ENCODE measurements around the gene RBM10.

Gene RBM10

DNA sequence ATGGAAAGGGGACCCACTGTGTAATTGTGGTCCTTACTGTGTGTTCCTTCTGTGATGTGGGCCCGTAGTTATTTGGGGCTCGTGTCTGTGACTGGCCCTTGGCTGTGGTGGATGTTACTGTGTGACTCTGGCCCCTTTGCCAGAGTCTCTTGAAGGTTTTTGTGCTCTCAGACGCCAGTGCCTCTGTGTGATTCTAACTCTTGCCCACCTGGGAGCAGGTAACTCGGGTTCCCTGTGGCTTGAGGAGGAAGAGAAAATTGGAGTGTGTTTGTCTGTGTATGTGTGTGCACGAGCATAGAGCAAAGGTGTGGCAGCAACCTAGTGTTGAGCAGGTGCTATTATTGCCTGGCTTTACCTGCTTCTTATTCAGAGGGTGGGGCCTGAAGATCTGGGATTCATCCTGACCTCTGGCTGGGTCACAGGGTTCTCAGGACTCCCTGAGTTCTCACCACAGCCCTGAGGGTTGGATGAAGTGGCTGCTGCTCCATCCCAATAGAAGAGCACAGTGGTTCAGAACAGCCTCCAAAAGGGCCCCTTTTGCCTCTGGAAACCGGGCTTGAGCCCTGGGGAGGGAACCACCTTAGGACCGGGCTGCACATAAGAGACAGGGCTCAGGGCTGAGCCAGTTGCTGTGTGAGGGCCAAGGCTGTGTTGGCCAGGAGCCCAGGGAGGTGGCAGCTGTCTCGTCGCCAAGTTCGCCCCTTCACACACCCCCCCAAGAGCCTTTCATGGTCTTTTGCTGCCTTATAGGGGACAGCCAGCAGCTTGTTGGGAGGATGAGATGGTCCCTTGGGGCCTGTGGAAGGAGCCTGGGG is 1.3 kb downstream of the RBM10 start:
- peaks cover 0 to 38% (median 13%) of the 10 kb centered on the region in 11 experiments; a peak in 12 of 22 replicates for H3K27me3 ChIP-seq
- H3K4me1 ChIP-seq: peaks cover 15 to 27% (median 22%) of the 10 kb centered on the region in 10 experiments; a peak in 18 of 20 replicates
- H3K27ac ChIP-seq: peak overlapping the region in 10 of 11 experiments; percentile 87 to 95 (median 92); a peak in 17 of 22 replicates
- peaks cover 14 to 31% (median 23%) of the 10 kb centered on the region in 11 experiments; a peak in 20 of 22 replicates for H3K9me3 ChIP-seq (replicated peaks in 1 of 11)
- H3K9ac ChIP-seq: peak overlapping the region; percentile 88 to 95 (median 91)
- H4K20me1 ChIP-seq: peaks cover 11 to 65% (median 40%) of the 10 kb centered on the region in 11 experiments; a peak in 20 of 22 replicates
- H3K4me2 ChIP-seq: peak overlapping the region; percentile 83 to 92 (median 90)
- H3K36me3 ChIP-seq: peaks cover 30 to 54% (median 45%) of the 10 kb centered on the region in 11 experiments
- peak overlapping the region; percentile 50 to 79 (median 72) for H3K4me3 ChIP-seq
- TF ChIP-seq Cebpa-rat (IDR thresholded peaks at IDR 0.05): no peak

DNA sequence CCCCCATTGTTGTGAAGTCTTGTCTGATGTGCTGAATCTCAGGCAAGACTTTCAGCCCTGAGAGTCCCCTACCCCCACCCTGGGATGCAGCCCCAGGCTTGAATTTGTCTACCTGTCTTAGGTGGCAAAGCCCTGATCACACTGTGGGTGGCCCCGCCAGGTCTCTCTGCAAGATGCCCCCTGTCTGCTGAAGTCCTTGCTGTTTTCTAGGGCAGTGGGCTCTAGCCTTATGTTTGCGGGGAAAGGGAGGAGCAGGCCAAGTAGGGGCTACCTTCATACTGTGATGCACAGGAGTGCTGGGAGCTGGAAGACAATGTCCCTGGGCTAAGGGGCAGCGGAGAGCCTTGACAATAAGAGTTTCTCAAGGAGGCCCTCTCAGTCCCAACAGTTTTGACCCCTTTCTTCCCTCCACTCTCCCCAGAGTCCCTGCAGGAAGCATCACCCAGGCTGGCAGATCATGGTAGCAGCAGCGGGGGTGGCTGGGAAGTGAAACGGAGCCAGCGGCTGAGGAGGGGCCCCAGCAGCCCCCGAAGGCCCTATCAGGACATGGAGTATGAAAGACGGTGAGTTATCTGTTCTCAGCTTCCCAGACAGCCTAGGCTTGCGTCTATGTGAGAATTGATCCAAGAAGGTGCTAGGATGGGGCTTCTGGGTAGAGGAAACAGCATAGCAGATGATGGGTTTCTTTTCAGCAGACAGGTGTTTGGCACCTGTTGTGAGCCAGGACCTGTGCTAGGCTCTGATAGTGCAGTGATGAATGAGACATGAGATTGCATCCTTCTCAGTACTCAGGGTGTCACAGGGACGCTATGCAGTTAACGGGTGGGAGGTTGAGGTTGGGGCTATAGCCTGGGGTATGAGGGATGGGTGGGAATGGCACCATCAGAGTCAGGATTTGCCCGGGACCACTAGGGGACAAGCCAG is 2.2 kb downstream of the RBM10 start:
- peak overlapping the region in 3 of 11 experiments; percentile 14 to 90 (median 88); a peak in 2 of 22 replicates for H3K27ac ChIP-seq
- H3K4me2 ChIP-seq: peak overlapping the region; percentile 83 to 92 (median 90)
- peaks cover 15 to 34% (median 26%) of the 10 kb centered on the region in 10 experiments; a peak in 19 of 20 replicates for H3K4me1 ChIP-seq

GRCh38 chrX:47148946-47149345 is 3.9 kb downstream of the RBM10 start:
- Histone ChIP-seq H3K27me3 (peaks cover 0 to 27% (median 12%) of the 10 kb centered on the region in 11 experiments; a peak in 11 of 22 replicates), H3K27ac (no peak overlapping the region), H3K4me3 (no peak overlapping the region), H3K36me3 (peaks cover 28 to 63% (median 51%) of the 10 kb centered on the region in 11 experiments), H3K4me2 (no peak overlapping the region), H3K9ac (no peak overlapping the region), H3K9me3 (replicated peaks in 1 of 11) (peaks cover 14 to 31% (median 23%) of the 10 kb centered on the region in 11 experiments; a peak in 20 of 22 replicates), H3K4me1 (peaks cover 11 to 22% (median 18%) of the 10 kb centered on the region in 10 experiments; a peak in 18 of 20 replicates), H4K20me1 (peaks cover 11 to 74% (median 51%) of the 10 kb centered on the region in 11 experiments; a peak in 20 of 22 replicates)
- TF ChIP-seq Cebpa-rat (IDR thresholded peaks at IDR 0.05): no peak

More for the DNA sequence above, 2.2 kb downstream of the RBM10 start:
- Histone ChIP-seq H3K36me3 (peaks cover 25 to 55% (median 45%) of the 10 kb centered on the region in 11 experiments), H4K20me1 (peaks cover 11 to 69% (median 47%) of the 10 kb centered on the region in 11 experiments; a peak in 20 of 22 replicates), H3K4me3 (peak overlapping the region; percentile 50 to 79 (median 72)), H3K9me3 (replicated peaks in 1 of 11) (peaks cover 14 to 31% (median 23%) of the 10 kb centered on the region in 11 experiments; a peak in 20 of 22 replicates), H3K9ac (peak overlapping the region; percentile 88 to 95 (median 91); a peak in 20 of 22 replicates), H3K27me3 (peaks cover 0 to 32% (median 13%) of the 10 kb centered on the region in 11 experiments; a peak in 12 of 22 replicates)
- TF ChIP-seq Cebpa-rat (IDR thresholded peaks at IDR 0.05): no peak

DNA sequence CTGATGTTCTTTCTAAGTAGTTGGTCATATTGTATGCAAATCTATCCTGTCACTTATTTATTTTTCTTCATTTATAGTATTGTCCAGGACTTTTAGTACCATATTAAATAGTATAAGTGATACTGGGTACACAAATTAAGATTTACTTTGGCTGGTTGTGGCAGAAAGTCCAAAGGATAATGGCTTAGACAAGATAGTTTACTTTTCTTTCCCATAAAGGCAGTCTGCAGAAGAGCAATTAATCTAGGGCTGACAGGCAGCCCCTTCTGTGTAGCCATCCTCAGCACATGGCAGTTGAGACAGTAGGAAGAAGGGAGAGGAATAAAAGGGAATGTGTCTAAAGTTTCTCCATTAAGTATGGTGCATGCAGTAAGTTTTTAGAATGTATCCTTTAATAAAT is 6.4 kb downstream of the RBM10 start:
- peaks cover 11 to 80% (median 51%) of the 10 kb centered on the region in 11 experiments; a peak in 20 of 22 replicates for H4K20me1 ChIP-seq
- H3K27ac ChIP-seq: no peak overlapping the region
- no peak overlapping the region for H3K9ac ChIP-seq

GRCh38 chrX:47156611-47157520 is 11.8 kb downstream of the RBM10 start:
- no peak overlapping the region for H3K9ac ChIP-seq
- H3K27me3 ChIP-seq: peaks cover 0 to 25% (median 0%) of the 10 kb centered on the region in 11 experiments; a peak in 7 of 22 replicates
- H3K4me1 ChIP-seq: peaks cover 0 to 2% (median under 1%) of the 10 kb centered on the region in 10 experiments; a peak in 5 of 20 replicates
- peaks cover 39 to 89% (median 72%) of the 10 kb centered on the region in 11 experiments for H3K36me3 ChIP-seq
- H4K20me1 ChIP-seq: peaks cover 25 to 92% (median 45%) of the 10 kb centered on the region in 11 experiments; a peak in 20 of 22 replicates
- no peak overlapping the region for H3K4me2 ChIP-seq
- H3K9me3 ChIP-seq (replicated peaks in 1 of 11): peaks cover 15 to 43% (median 28%) of the 10 kb centered on the region in 11 experiments; a peak in 20 of 22 replicates
- H3K4me3 ChIP-seq: no peak overlapping the region
- TF ChIP-seq Cebpa-rat (IDR thresholded peaks at IDR 0.05): no peak
- no peak overlapping the region for H3K27ac ChIP-seq

More for the DNA sequence above, 6.4 kb downstream of the RBM10 start:
- no peak for TF ChIP-seq Cebpa-rat (IDR thresholded peaks at IDR 0.05)
- Histone ChIP-seq H3K27me3 (peaks cover 0 to 25% (median 11%) of the 10 kb centered on the region in 11 experiments; a peak in 11 of 22 replicates), H3K4me2 (peak overlapping the region in 1 of 11 experiments; percentile 0; a peak in 1 of 22 replicates), H3K9me3 (replicated peaks in 1 of 11) (peaks cover 16 to 31% (median 21%) of the 10 kb centered on the region in 11 experiments; a peak in 21 of 22 replicates), H3K4me3 (no peak overlapping the region), H3K4me1 (peaks cover 11 to 18% (median 16%) of the 10 kb centered on the region in 10 experiments; a peak in 18 of 20 replicates), H3K36me3 (peaks cover 33 to 87% (median 74%) of the 10 kb centered on the region in 11 experiments)

GRCh38 chrX:47158131-47158530 is 13.1 kb downstream of the RBM10 start:
- Histone ChIP-seq H3K4me2 (no peak overlapping the region), H3K36me3 (peaks cover 31 to 89% (median 73%) of the 10 kb centered on the region in 11 experiments), H3K27ac (no peak overlapping the region), H3K4me3 (no peak overlapping the region), H3K4me1 (no peaks in the 10 kb centered on the region), H4K20me1 (peaks cover 25 to 91% (median 44%) of the 10 kb centered on the region in 11 experiments; a peak in 20 of 22 replicates), H3K9ac (no peak overlapping the region), H3K9me3 (replicated peaks in 1 of 11) (peaks cover 15 to 51% (median 32%) of the 10 kb centered on the region in 11 experiments; a peak in 21 of 22 replicates), H3K27me3 (peaks cover 0 to 26% (median 0%) of the 10 kb centered on the region in 11 experiments; a peak in 7 of 22 replicates)
- TF ChIP-seq Cebpa-rat (IDR thresholded peaks at IDR 0.05): no peak

- Histone ChIP-seq H3K36me3 (peaks cover 31 to 89% (median 74%) of the 10 kb centered on the region in 11 experiments), H3K9me3 (replicated peaks in 1 of 11) (peaks cover 15 to 56% (median 32%) of the 10 kb centered on the region in 11 experiments; a peak in 21 of 22 replicates), H3K4me3 (no peak overlapping the region)
Observed at GRCh38 chrX:47158781-47159180, 13.8 kb downstream of the RBM10 start.

More at GRCh38 chrX:47158781-47159180, 13.8 kb downstream of the RBM10 start:
- Histone ChIP-seq H3K27me3 (peaks cover 0 to 24% (median 0%) of the 10 kb centered on the region in 11 experiments; a peak in 7 of 22 replicates), H3K4me2 (no peak overlapping the region), H3K27ac (no peak overlapping the region), H3K4me1 (no peaks in the 10 kb centered on the region), H4K20me1 (peaks cover 22 to 87% (median 44%) of the 10 kb centered on the region in 11 experiments; a peak in 20 of 22 replicates), H3K9ac (no peak overlapping the region)
- TF ChIP-seq Cebpa-rat (IDR thresholded peaks at IDR 0.05): no peak
